Choroid plexus epithelial cell (primary cell): Measurements from ENCODE around the gene TMEFF1.
"Not testable (repeated sequence)": the region's sequence is repeated elsewhere in the genome, so short reads cannot be mapped to it uniquely, and the experiment has no call there.

Experiments used
- DNase-seq: peaks from one replicate; pipeline ENCODE4 v3.0.0-alpha.2; 2010; ENCODE audit warnings: low read depth
- H3K4me3 ChIP-seq: 2 replicates; pipeline ENCODE4 v1.5.1; 2011; ENCODE audit warnings: low read depth, mild to moderate bottlenecking, control low read depth, low read length, moderate library complexity
- CTCF ChIP-seq: conservative IDR thresholded peaks from 2 replicates; pipeline ENCODE4 v1.5.1; 2011; ENCODE audit warnings: low read depth, mild to moderate bottlenecking, control low read depth, inconsistent platforms, low read length, moderate library complexity

The TMEFF1 gene

GRCh38 chr9:100489836-100490235, 16.9 kb downstream of the TMEFF1 start:
- H3K4me3 ChIP-seq = no peak overlapping the region
- TF ChIP-seq CTCF = no peak
- DNase-seq = no peak

GRCh38 chr9:100492952-100493351, 20.0 kb downstream of the TMEFF1 start:
- DNase-seq = peak; percentile 38
- H3K4me3 ChIP-seq = no peak overlapping the region
- TF ChIP-seq CTCF = peak; percentile 31

- no peak overlapping the region for H3K4me3 ChIP-seq
- DNase-seq = peak; percentile 50
- TF ChIP-seq CTCF = no peak
Observed at GRCh38 chr9:100498592-100498991, 25.6 kb downstream of the TMEFF1 start.

GRCh38 chr9:100499460-100499859, 26.5 kb downstream of the TMEFF1 start:
- DNase-seq = no peak
- H3K4me3 ChIP-seq = no peak overlapping the region
- no peak for TF ChIP-seq CTCF

GRCh38 chr9:100499866-100500265, 26.9 kb downstream of the TMEFF1 start:
- DNase-seq = no peak
- H3K4me3 ChIP-seq = no peak overlapping the region
- no peak for TF ChIP-seq CTCF

GRCh38 chr9:100505564-100506159, 32.7 kb downstream of the TMEFF1 start:
- DNase-seq = peak; percentile 82
- peak; percentile 96 for TF ChIP-seq CTCF

GRCh38 chr9:100507350-100507749, 34.4 kb downstream of the TMEFF1 start:
- not testable (repeated sequence) for DNase-seq, H3K4me3 ChIP-seq

More at GRCh38 chr9:100505564-100506159, 32.7 kb downstream of the TMEFF1 start:
- no peak overlapping the region for H3K4me3 ChIP-seq
